Measurements from ENCODE around the gene MIS18A.

DNA sequence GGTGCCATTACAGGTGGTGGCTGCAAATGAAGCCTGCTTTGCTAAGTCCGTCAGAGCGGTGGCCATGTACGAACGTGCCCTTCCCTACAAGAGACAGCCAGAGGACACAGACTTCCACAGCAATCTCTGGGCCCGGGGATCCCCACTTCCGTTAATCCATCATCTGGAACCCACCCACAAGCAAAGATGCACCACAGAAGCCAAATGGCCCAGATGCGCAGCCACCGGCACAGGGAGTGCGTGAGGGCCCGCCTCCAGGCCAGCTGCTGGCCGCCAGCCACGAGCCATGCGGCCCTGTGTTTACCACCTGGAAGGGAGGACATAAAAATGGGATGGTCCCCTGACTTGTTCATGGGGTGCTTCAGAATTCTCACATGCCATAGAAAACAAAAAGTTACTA lies 41.9 kb upstream of the MIS18A start:
- TF ChIP-seq POLR2A (IDR thresholded peaks at IDR 0.05; ENCODE audit: low read length), result no peak
- no peak for TF ChIP-seq GATA1 (IDR thresholded peaks at IDR 0.05; ENCODE audit: low read depth, low read length)

Data from erythroblast (primary cell).